K562 treated with DMSO at 1 percent for 4 hours (cell line): ENCODE results near the gene LAP3. TPM values are rescaled to one million over a fixed set of nuclear protein-coding genes. Genes with fewer than 3 reads are reported as not detected.

Experiments
- total RNA-seq: library from RNA; unstranded; fragments of 300-600 nt; gene quantifications from 2 replicates; pipeline ENCODE4 v1.2.3, GENCODE V29; 2022; ENCODE audit not compliant: insufficient read depth

Gene LAP3
- total RNA-seq: 38.7 and 40.5 TPM in 2 replicates

DNA sequence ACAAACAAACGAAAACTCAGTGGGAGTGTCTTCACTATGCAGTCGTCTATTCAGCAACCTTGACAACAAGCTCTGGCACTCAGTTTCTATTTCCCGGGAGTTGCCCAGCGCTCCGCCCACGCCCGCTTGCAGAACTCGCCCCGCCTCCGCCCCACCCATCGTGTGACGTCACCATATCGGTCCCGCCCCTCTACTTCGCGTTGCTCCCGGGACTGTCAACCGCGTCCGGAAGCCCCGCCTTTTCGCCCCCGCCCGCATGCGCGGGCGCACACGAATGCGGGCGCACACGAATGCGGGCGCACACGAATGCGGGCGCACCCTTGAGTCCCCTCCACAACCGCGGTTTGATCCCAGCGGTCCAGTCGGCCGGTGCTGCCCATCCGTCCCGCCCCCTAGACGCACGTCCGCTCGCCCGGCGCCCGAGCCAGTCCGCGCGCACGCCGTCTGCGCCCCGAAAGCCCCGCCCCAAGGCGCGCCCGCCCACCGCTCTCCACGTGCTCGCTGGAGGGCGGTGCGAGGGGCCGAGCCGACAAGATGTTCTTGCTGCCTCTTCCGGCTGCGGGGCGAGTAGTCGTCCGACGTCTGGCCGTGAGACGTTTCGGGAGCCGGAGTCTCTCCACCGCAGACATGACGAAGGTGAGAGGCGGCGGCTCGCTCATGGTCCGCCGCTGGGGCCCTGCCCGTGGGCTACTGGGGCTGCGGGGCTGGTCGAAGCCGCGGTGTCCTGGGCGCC, at the start of gene LAP3:
LAP3 (plus strand) TSS at position 267 of the 733 bp plus-strand sequence; CDS start at position 535, 268 bp downstream.

DNA sequence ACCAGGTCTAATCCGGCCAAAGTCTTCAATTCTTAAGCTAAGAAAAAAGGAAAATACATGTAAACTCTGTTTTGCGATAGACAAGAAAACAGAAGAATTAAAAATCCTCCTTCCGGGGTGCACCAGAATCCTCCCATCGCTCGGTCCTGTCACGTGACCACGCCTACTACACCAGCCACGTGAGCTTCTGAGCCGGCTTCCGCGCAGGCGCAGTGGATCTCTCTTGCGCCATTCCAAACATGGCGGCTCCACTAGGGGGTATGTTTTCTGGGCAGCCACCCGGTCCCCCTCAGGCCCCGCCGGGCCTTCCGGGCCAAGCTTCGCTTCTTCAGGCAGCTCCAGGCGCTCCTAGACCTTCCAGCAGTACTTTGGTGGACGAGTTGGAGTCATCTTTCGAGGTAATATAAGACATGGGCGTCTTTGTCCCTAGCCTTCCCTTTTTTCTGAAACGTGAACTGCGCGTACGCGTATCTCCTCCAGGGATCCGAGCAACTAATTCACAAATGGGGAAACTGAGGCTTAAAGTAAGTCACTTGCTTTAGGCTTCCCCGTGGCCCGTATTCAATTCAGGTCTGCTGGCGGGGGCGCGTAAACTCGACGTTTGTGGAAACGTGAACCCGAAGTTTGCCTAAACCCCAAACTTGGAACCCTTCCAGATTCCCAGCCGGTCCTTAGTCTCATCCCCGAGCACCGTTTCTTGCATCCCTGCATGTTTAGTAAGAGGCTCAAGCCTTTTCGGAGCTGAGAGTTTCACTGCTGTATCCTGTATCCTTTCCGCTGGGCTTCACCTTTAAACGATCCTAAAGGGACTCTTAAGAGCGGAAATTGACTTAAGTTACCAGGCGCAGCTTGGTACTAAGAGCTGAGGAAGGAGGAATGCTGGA, 37.7 kb downstream of the LAP3 start, which contains the start of gene MED28:
MED28 (plus strand) TSS at position 226 of the 884 bp plus-strand sequence; CDS start at position 240, 14 bp downstream.

Other genes starting within 250 kb of the LAP3 start
- 13.5 and 18.3 TPM in 2 replicates for gene QDPR, start 65.1 kb upstream of the LAP3 start, total RNA-seq
- not detected in 2 replicates for gene CLRN2, start 62.0 kb upstream of the LAP3 start, total RNA-seq
- gene MED28, start 37.4 kb downstream of the LAP3 start, total RNA-seq: 15.2 and 17.0 TPM in 2 replicates
- gene FAM184B, start 204.4 kb downstream of the LAP3 start, total RNA-seq: 0.08 TPM in 1 of 2 replicates, not detected in the other
- gene DCAF16, start 233.6 kb downstream of the LAP3 start, total RNA-seq: 22.6 and 36.1 TPM in 2 replicates
- 28.8 and 35.0 TPM in 2 replicates for gene NCAPG, start 233.8 kb downstream of the LAP3 start, total RNA-seq